ENCODE data around the gene PRPF19. TPM values are rescaled to one million over a fixed set of nuclear protein-coding genes. Genes with fewer than 3 reads are reported as not detected.

Gene PRPF19
- total RNA-seq, 2 donors from 2014 or later = 147 to 181 TPM

DNA sequence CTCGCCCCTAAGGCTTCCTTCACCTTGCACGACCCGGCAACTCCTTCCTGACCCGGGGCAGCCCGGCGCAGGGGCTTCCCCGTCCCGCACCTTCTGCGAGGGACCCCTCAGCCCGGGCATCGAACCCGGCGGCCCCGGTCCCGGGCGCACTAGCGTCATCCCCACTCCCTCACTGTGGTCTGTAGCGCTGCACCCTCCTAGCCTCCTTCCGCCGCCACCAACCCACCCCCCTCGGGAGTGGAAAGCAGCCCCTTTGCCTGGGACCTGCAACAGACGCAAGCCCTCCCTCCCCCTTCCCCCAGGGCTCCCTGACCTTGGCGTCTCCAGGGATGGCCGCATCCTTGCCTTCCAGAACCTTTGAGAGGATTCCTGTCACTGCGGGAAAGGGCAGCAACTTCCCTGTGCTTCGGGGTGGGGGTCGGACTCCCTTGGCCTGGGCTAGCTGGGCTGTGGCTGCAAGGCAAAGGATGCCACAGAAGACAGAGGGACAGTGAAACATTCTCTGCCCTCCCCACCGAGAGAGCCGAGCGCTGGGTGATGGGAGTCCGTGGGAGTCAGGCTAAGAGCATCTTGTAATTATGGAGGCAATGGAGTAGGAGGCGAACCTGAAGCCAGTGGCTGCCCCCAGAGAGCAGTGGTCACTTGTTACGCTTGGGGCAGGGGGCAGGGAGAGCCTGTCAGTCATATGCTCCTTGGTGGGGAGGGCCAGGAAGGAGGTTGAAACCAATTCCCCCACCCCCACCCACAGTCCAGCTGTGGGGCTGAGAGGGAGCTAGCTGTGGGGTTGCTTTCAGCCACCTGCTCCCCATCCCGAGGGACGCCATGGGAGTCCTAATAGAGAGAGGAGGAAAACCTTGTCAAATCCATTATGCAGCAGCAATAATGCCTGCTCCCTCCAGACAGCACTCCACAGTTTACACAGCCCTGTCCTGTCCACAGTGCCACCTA lies 18.8 kb upstream of the PRPF19 start:
- intact Hi-C loops (cut with DNase I) = no loop called here
- Histone ChIP-seq H3K36me3 (peaks cover 9 to 17% of the 10 kb centered on the region in 2 donors), H3K27ac (no peak overlapping the region), H3K27me3 (replicated peaks; ENCODE audit: insufficient read depth) (no peaks in the 10 kb centered on the region), H3K9me3 (no peaks in the 10 kb centered on the region), H3K4me1 (replicated peaks) (no peaks in the 10 kb centered on the region), H3K4me3 (peak overlapping the region; percentile 46 to 52)
- no peak for DNase-seq (ENCODE audit: low spot score)
- TF ChIP-seq, protein P1, sequence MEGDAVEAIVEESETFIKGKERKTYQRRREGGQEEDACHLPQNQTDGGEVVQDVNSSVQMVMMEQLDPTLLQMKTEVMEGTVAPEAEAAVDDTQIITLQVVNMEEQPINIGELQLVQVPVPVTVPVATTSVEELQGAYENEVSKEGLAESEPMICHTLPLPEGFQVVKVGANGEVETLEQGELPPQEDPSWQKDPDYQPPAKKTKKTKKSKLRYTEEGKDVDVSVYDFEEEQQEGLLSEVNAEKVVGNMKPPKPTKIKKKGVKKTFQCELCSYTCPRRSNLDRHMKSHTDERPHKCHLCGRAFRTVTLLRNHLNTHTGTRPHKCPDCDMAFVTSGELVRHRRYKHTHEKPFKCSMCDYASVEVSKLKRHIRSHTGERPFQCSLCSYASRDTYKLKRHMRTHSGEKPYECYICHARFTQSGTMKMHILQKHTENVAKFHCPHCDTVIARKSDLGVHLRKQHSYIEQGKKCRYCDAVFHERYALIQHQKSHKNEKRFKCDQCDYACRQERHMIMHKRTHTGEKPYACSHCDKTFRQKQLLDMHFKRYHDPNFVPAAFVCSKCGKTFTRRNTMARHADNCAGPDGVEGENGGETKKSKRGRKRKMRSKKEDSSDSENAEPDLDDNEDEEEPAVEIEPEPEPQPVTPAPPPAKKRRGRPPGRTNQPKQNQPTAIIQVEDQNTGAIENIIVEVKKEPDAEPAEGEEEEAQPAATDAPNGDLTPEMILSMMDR (IDR thresholded peaks at IDR 0.05) = no peak
- TF ChIP-seq POLR2AphosphoS5 (IDR thresholded peaks at IDR 0.05) = no peak
- TF ChIP-seq POLR2A (IDR thresholded peaks at IDR 0.05) = no peak
- 6% methylated on average over 35 of the region's 35 CpGs for WGBS

DNA sequence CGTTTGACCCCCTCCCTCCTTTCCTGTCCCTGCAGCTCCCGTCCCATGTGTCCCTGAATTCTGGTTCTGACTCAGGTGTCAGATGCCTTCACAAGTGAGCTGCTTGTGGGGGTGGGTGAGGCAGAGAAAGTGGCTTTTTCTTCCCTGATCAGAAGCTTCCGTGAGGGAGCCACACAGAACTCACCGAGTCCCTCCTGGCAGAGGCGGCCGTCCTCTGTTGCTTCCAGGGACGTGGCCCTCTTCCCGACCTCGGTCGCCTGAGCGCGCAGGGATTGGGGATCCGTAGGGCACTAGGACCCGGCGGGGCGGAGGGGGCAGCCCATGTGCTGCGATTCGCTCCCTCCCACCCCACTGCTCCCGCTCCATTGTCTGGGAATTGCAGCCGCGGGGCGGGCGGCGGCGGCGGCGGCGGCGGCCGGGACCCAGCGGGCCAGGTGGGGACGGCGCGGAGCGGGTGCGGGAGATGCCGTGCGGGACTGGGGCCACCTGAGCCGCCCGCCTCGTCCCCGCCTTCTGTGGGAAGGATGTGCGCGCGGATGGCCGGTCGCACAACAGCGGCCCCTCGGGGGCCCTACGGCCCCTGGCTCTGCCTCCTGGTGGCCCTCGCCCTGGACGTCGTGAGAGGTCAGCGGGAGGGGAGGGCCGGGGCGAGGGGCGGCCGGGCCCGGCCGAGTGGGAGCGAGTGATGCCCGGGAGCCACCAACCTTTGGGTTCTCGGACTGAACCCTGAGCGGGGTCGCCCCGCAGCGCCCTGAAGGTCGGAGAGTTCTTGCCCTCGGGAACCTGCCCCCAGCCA lies 17.9 kb upstream of the PRPF19 start, which contains the start of gene TMEM132A:
TSS of gene TMEM132A (plus strand) at position 351 of the 796 bp plus-strand sequence. CDS start at position 525, 174 bp downstream.
- WGBS = under 1% methylated on average over 46 of the region's 69 CpGs
- Histone ChIP-seq H3K4me3 (peak within 1 kb of the TSS; percentile 46 to 52), H3K36me3 (peaks cover 9 to 17% of the 10 kb centered on the region in 2 donors), H3K9me3 (no peaks in the 10 kb centered on the region), H3K27me3 (replicated peaks; ENCODE audit: insufficient read depth) (no peaks in the 10 kb centered on the region), H3K4me1 (replicated peaks) (no peaks in the 10 kb centered on the region), H3K27ac (no peak within 1 kb of the TSS)
- intact Hi-C loops (cut with DNase I) = no loop called here
- DNase-seq (ENCODE audit: low spot score) = peak; percentile 53
- TF ChIP-seq, protein P1 (IDR thresholded peaks at IDR 0.05) = no peak
- TF ChIP-seq POLR2AphosphoS5 (IDR thresholded peaks at IDR 0.05) (peak; percentile 45), POLR2A (IDR thresholded peaks at IDR 0.05) (peak; percentile 41)

DNA sequence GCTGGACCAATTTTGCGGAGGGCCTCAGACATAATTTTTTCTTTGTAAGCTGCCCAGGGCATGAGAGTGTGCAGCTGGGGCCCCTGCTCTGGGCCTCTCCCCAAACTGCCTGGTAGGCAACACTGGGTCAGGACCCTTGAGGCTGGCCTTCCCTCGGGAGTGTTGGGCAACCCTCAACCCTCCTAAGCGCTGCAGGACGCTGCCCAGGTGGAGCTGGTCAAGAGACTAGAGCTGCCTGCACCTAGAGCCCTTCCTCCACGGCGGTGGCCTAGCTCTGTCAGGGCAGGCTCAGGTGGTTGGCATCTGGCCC lies 17.4 kb upstream of the PRPF19 start:
- Histone ChIP-seq H3K27ac (no peak overlapping the region), H3K4me3 (no peak overlapping the region), H3K36me3 (peaks cover 9 to 17% of the 10 kb centered on the region in 2 donors), H3K27me3 (replicated peaks; ENCODE audit: insufficient read depth) (no peaks in the 10 kb centered on the region), H3K9me3 (no peaks in the 10 kb centered on the region), H3K4me1 (replicated peaks) (no peaks in the 10 kb centered on the region)
- TF ChIP-seq, protein P1 (IDR thresholded peaks at IDR 0.05) = no peak
- 62% methylated on average over 4 of the region's 6 CpGs for WGBS
- DNase-seq (ENCODE audit: low spot score) = no peak
- intact Hi-C loops (cut with DNase I) = no loop called here

DNA sequence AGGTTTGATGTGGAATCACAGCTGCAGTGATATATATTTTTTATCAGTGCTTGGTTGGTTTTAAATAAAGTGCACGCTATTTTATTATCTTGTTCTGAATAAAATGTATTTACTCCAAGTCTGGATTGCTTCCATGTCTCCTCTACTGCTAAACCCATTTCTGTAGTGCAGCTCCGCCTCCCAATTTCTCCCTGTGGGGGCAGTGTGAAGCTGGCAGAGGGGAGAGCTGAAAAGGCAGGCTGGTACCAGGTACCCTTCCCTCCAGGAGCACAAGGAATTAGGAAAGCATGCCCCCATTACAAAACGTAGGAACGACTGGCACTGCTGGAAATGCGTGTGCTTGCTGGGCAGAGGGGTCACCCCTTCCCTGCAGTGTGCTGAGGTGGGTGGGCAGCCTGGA lies 16.9 kb upstream of the PRPF19 start:
- intact Hi-C loops (cut with DNase I) = no loop called here
- WGBS = 58% methylated on average over 5 of the region's 5 CpGs
- no peak overlapping the region for H3K4me3 ChIP-seq

More for the DNA sequence above, 16.9 kb upstream of the PRPF19 start:
- H3K9me3 ChIP-seq = no peaks in the 10 kb centered on the region
- no peaks in the 10 kb centered on the region for H3K27me3 ChIP-seq (replicated peaks; ENCODE audit: insufficient read depth)
- DNase-seq (ENCODE audit: low spot score) = no peak
- H3K27ac ChIP-seq = no peak overlapping the region
- H3K36me3 ChIP-seq = peaks cover 9 to 17% of the 10 kb centered on the region in 2 donors
- TF ChIP-seq POLR2AphosphoS5 (IDR thresholded peaks at IDR 0.05) = no peak
- TF ChIP-seq, protein P1 (IDR thresholded peaks at IDR 0.05) = no peak
- no peak for TF ChIP-seq POLR2A (IDR thresholded peaks at IDR 0.05)
- no peaks in the 10 kb centered on the region for H3K4me1 ChIP-seq (replicated peaks)
